SK-N-SH treated with all-trans-retinoic acid at 6 μM for 48 hours (cell line): ENCODE results near the gene ANKRD60.
A peak's percentile ranks its signal among the peaks of the same experiment; 100 is the strongest.

Source experiments
- ATAC-seq: fragments of 200-7000 bp; cut with Tn5 transposase; 3 replicates; pipeline ENCODE4 v1.9.1; 2020; ENCODE audit warnings: mild to moderate bottlenecking, moderate library complexity
- ARNTL ChIP-seq: fragments of 450-650 bp; formaldehyde crosslinking; IDR thresholded peaks from 2 replicates; pipeline ENCODE4 v1.5.0; 2020; ENCODE audit warnings: low read depth, mild to moderate bottlenecking, moderate library complexity, borderline replicate concordance
- BACH2 ChIP-seq: fragments of 250-450 bp; sonication (Bioruptor Pico); IDR thresholded peaks from 2 replicates; pipeline ENCODE4 v1.9.0; 2021; ENCODE audit warnings: mild to moderate bottlenecking, borderline replicate concordance
- CSDC2 ChIP-seq: fragments of 250-450 bp; sonication (Bioruptor Pico); IDR thresholded peaks from 2 replicates; pipeline ENCODE4 v1.5.0; 2020; ENCODE audit warnings: mild to moderate bottlenecking, moderate library complexity
- ESRRG ChIP-seq: fragments of 250-450 bp; sonication (Bioruptor Pico); IDR thresholded peaks from 2 replicates; pipeline ENCODE4 v1.6.1; 2021; ENCODE audit warnings: mild to moderate bottlenecking
- GLIS3 ChIP-seq: fragments of 250-450 bp; sonication (Bioruptor Pico); IDR thresholded peaks from 2 replicates; pipeline ENCODE4 v1.5.0; 2020; ENCODE audit warnings: mild to moderate bottlenecking, moderate library complexity
- ISL1 ChIP-seq: fragments of 250-450 bp; sonication (Bioruptor Pico); IDR thresholded peaks from 2 replicates; pipeline ENCODE4 v2.1.2; 2022; ENCODE audit warnings: mild to moderate bottlenecking, moderate library complexity
- OSR1 ChIP-seq: fragments of 250-450 bp; sonication (Bioruptor Pico); IDR thresholded peaks from 2 replicates; pipeline ENCODE4 v1.8.0; 2022; ENCODE audit warnings: moderate library complexity, mild to moderate bottlenecking, inconsistent platforms
- PPARA ChIP-seq: fragments of 250-450 bp; sonication (Bioruptor Pico); IDR thresholded peaks from 2 replicates; pipeline ENCODE4 v1.5.0; 2020; ENCODE audit warnings: mild to moderate bottlenecking, borderline replicate concordance
- RARB ChIP-seq: fragments of 250-450 bp; sonication (Bioruptor Pico); IDR thresholded peaks from 2 replicates; pipeline ENCODE4 v1.8.0; 2021; ENCODE audit warnings: mild to moderate bottlenecking, moderate library complexity
- SNAI2 ChIP-seq: fragments of 250-450 bp; sonication (Bioruptor Pico); IDR thresholded peaks from 2 replicates; pipeline ENCODE4 v1.5.0; 2020; ENCODE audit warnings: mild to moderate bottlenecking, moderate library complexity
- TCF4 ChIP-seq: fragments of 250-450 bp; sonication (Bioruptor Pico); IDR thresholded peaks from 2 replicates; pipeline ENCODE4 v1.8.0; 2021; ENCODE audit warnings: mild to moderate bottlenecking, moderate library complexity, borderline replicate concordance
- TOX ChIP-seq: fragments of 250-450 bp; sonication (Bioruptor Pico); IDR thresholded peaks from 2 replicates; pipeline ENCODE4 v1.8.0; 2021; ENCODE audit warnings: mild to moderate bottlenecking, moderate library complexity, borderline replicate concordance
- ZFP3 ChIP-seq: fragments of 250-450 bp; sonication (Bioruptor Pico); IDR thresholded peaks from 2 replicates; pipeline ENCODE4 v1.5.0; 2020; ENCODE audit warnings: mild to moderate bottlenecking, moderate library complexity
- ZFP30 ChIP-seq: fragments of 450-650 bp; formaldehyde crosslinking; IDR thresholded peaks from 2 replicates; pipeline ENCODE4 v1.5.0; 2022; ENCODE audit warnings: mild to moderate bottlenecking, moderate library complexity
- ZNF565 ChIP-seq: fragments of 450-650 bp; formaldehyde crosslinking; conservative IDR thresholded peaks from 2 replicates; pipeline ENCODE4 v1.5.0; 2020; ENCODE audit warnings: low read depth, mild to moderate bottlenecking, moderate library complexity
- ZNF70 ChIP-seq: fragments of 450-650 bp; formaldehyde crosslinking; IDR thresholded peaks from 2 replicates; pipeline ENCODE4 v1.5.0; 2020; ENCODE audit warnings: mild to moderate bottlenecking, moderate library complexity
- ZNF8 ChIP-seq: fragments of 450-650 bp; formaldehyde crosslinking; IDR thresholded peaks from 2 replicates; pipeline ENCODE4 v1.5.0; 2020; ENCODE audit warnings: mild to moderate bottlenecking, moderate library complexity
- TF ChIP-seq, protein P1 (sequence below): fragments of 250-450 bp; sonication (Bioruptor Pico); IDR thresholded peaks from 2 replicates; pipeline ENCODE4 v1.5.1; 2020; ENCODE audit warnings: low read depth, mild to moderate bottlenecking, moderate library complexity
- TF ChIP-seq, protein P2 (sequence below): fragments of 250-450 bp; sonication (Bioruptor Pico); IDR thresholded peaks from 2 replicates; pipeline ENCODE4 v1.5.0; 2020; ENCODE audit warnings: mild to moderate bottlenecking, moderate library complexity
- TF ChIP-seq, protein P3 (sequence below): fragments of 250-450 bp; sonication (Bioruptor Pico); IDR thresholded peaks from 2 replicates; pipeline ENCODE4 v1.5.1; 2021; ENCODE audit warnings: mild to moderate bottlenecking, moderate library complexity
- TF ChIP-seq, protein P4 (sequence below): fragments of 250-450 bp; sonication (Bioruptor Pico); IDR thresholded peaks from 2 replicates; pipeline ENCODE4 v1.8.0; 2021; ENCODE audit warnings: low read depth, mild to moderate bottlenecking, moderate library complexity, borderline replicate concordance

The ANKRD60 gene

DNA sequence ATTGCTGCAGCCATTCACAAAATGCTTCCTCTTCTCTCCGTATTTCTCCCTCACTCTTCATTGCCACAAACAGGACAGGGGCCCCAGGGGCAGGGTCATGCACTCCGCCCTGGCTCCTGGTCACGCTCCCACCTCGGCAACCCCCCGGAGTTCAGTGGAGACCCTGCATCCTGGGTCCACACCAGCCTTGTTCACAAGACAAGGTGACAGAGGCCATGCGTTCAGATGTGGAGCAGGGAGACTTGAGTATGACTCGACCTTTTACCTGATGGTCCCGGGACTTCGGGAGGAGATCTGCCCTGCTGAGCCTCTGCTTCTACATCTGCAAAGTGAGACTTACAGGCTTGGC is 49.4 kb downstream of the ANKRD60 start:
- ATAC-seq, result peak; percentile 15
- TF ChIP-seq GLIS3 (no peak), ISL1 (no peak), ZFP3 (no peak)

DNA sequence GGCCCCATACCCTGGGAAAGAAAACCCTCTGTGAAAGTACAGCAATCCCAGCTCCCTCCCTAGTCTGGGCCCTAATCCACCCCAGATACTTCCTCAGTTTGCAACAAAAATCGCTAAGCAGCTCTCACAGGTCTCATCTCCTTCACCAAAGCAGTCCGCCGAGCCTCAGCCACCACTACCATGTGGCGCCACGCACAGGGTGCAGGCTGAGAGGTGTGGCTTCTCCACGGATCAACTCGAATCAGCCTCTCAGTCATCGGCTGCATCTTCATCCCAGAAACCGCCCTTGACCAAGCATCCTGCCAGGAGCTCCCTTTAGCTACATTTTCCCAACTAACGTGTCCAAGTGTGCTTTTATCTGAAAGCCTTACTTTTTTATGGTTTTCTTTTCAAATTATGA is 50.7 kb downstream of the ANKRD60 start:
- TF ChIP-seq ZNF565 (CRISPR knock-in tag) (no peak), ISL1 (no peak), TOX (no peak), PPARA (CRISPR knock-in tag) (no peak)
- TF ChIP-seq, protein P1, sequence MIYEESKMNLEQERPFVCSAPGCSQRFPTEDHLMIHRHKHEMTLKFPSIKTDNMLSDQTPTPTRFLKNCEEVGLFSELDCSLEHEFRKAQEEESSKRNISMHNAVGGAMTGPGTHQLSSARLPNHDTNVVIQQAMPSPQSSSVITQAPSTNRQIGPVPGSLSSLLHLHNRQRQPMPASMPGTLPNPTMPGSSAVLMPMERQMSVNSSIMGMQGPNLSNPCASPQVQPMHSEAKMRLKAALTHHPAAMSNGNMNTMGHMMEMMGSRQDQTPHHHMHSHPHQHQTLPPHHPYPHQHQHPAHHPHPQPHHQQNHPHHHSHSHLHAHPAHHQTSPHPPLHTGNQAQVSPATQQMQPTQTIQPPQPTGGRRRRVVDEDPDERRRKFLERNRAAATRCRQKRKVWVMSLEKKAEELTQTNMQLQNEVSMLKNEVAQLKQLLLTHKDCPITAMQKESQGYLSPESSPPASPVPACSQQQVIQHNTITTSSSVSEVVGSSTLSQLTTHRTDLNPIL (CRISPR knock-in tag), result no peak
- ATAC-seq, result no peak

DNA sequence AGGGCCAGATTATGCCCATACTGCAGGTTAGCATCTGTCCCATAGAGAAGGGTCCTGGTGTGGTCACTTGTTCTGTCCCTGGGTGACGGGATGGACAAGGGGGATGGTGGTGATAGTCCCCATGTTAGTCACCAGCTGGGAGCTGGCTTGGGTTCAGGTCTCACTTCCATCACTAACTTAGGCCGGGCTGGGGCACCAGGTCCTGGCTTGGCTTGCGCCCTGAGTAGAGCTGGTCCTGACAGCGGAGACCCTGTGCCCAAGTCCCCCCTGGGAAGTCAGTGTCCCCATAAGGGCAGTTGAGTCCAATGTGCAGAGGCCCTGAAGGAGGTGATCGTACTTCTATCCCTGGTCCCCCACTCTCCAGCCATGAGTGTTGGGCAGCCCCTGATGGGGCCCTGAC is 52.6 kb downstream of the ANKRD60 start:
- TF ChIP-seq BACH2, result no peak
- no peak for TF ChIP-seq GLIS3
- TF ChIP-seq, protein P2, sequence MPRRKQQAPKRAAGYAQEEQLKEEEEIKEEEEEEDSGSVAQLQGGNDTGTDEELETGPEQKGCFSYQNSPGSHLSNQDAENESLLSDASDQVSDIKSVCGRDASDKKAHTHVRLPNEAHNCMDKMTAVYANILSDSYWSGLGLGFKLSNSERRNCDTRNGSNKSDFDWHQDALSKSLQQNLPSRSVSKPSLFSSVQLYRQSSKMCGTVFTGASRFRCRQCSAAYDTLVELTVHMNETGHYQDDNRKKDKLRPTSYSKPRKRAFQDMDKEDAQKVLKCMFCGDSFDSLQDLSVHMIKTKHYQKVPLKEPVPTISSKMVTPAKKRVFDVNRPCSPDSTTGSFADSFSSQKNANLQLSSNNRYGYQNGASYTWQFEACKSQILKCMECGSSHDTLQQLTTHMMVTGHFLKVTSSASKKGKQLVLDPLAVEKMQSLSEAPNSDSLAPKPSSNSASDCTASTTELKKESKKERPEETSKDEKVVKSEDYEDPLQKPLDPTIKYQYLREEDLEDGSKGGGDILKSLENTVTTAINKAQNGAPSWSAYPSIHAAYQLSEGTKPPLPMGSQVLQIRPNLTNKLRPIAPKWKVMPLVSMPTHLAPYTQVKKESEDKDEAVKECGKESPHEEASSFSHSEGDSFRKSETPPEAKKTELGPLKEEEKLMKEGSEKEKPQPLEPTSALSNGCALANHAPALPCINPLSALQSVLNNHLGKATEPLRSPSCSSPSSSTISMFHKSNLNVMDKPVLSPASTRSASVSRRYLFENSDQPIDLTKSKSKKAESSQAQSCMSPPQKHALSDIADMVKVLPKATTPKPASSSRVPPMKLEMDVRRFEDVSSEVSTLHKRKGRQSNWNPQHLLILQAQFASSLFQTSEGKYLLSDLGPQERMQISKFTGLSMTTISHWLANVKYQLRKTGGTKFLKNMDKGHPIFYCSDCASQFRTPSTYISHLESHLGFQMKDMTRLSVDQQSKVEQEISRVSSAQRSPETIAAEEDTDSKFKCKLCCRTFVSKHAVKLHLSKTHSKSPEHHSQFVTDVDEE (CRISPR knock-in tag), result no peak
- no peak for TF ChIP-seq ARNTL
- TF ChIP-seq RARB, result no peak
- no peak for TF ChIP-seq ESRRG (CRISPR knock-in tag)
- TF ChIP-seq, protein P1 (CRISPR knock-in tag), result no peak
- no peak for TF ChIP-seq SNAI2 (CRISPR knock-in tag)
- TF ChIP-seq ZNF8 (CRISPR knock-in tag), result no peak
- TF ChIP-seq ZFP3, result no peak
- TF ChIP-seq ZFP30 (CRISPR knock-in tag), result no peak
- TF ChIP-seq, protein P3, sequence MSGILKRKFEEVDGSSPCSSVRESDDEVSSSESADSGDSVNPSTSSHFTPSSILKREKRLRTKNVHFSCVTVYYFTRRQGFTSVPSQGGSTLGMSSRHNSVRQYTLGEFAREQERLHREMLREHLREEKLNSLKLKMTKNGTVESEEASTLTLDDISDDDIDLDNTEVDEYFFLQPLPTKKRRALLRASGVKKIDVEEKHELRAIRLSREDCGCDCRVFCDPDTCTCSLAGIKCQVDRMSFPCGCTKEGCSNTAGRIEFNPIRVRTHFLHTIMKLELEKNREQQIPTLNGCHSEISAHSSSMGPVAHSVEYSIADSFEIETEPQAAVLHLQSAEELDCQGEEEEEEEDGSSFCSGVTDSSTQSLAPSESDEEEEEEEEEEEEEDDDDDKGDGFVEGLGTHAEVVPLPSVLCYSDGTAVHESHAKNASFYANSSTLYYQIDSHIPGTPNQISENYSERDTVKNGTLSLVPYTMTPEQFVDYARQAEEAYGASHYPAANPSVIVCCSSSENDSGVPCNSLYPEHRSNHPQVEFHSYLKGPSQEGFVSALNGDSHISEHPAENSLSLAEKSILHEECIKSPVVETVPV, result no peak
- no peak for TF ChIP-seq OSR1 (CRISPR knock-in tag)
- no peak for TF ChIP-seq PPARA (CRISPR knock-in tag)
- TF ChIP-seq CSDC2 (CRISPR knock-in tag), result no peak
- TF ChIP-seq ZNF70 (CRISPR knock-in tag), result no peak
- TF ChIP-seq, protein P4, sequence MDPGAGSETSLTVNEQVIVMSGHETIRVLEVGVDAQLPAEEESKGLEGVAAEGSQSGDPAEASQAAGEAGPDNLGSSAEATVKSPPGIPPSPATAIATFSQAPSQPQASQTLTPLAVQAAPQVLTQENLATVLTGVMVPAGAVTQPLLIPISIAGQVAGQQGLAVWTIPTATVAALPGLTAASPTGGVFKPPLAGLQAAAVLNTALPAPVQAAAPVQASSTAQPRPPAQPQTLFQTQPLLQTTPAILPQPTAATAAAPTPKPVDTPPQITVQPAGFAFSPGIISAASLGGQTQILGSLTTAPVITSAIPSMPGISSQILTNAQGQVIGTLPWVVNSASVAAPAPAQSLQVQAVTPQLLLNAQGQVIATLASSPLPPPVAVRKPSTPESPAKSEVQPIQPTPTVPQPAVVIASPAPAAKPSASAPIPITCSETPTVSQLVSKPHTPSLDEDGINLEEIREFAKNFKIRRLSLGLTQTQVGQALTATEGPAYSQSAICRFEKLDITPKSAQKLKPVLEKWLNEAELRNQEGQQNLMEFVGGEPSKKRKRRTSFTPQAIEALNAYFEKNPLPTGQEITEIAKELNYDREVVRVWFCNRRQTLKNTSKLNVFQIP (CRISPR knock-in tag), result no peak
- TF ChIP-seq, all 23 proteins: peak for 0
- ATAC-seq, result no peak

DNA sequence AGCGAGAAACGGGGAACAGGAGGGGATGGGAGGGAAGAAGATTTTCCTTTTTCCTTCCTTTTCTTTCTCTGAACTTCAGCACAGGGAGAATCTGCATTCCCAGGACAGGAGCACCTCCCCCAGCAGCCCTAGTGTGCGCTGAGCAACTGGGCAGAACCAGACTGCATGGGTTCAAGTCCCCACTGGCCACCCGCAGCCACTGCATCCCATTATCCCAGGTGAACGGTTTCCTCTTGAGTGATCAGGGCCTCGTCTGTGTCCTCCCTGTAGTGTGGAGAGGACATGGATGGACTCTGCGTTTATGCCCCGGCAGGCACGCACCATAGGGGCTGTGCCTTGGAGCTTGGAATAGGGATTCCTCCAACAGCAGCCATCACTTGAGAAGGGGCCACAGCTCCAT is 53.0 kb downstream of the ANKRD60 start:
- TF ChIP-seq, protein P2 (CRISPR knock-in tag), result no peak
- TF ChIP-seq RARB, result no peak
- no peak for TF ChIP-seq ZNF8 (CRISPR knock-in tag)
- TF ChIP-seq PPARA (CRISPR knock-in tag), result no peak
- TF ChIP-seq TCF4, result no peak
- no peak for TF ChIP-seq ZFP3
- TF ChIP-seq, protein P3, result no peak
- no peak for TF ChIP-seq BACH2
- no peak for TF ChIP-seq OSR1 (CRISPR knock-in tag)
- no peak for TF ChIP-seq ESRRG (CRISPR knock-in tag)
- no peak for TF ChIP-seq GLIS3
- no peak for TF ChIP-seq ZNF70 (CRISPR knock-in tag)
- TF ChIP-seq, protein P4 (CRISPR knock-in tag), result no peak
- no peak for ATAC-seq
